OCI-LY1 (cell line): Measurements from ENCODE around the gene VWA8.

Experiments used
- H2AFZ ChIP-seq: fragments of 200-600 bp; sonication (generic), shearing (Covaris generic); 2 replicates; pipeline ENCODE4 v1.6.0; 2014; ENCODE audit warnings: antibody characterized with exemption, mild to moderate bottlenecking, low read length
- H3F3A ChIP-seq: fragments of 200-600 bp; sonication (generic), shearing (Covaris generic); 2 replicates; pipeline ENCODE4 v1.6.0; 2014; ENCODE audit warnings: mild to moderate bottlenecking, antibody characterized with exemption, low read length, moderate library complexity; ENCODE audit not compliant: insufficient read depth
- H3K27ac ChIP-seq: fragments of 200-600 bp; sonication (generic); 2 replicates; pipeline ENCODE4 v1.5.1; 2014; ENCODE audit warnings: low read length, mixed run types, mild to moderate bottlenecking, low read depth; ENCODE audit not compliant: poor library complexity, severe bottlenecking
- H3K27me3 ChIP-seq: fragments of 200-600 bp; sonication (generic); 2 replicates; pipeline ENCODE4 v1.6.0; 2014; ENCODE audit warnings: antibody characterized with exemption, mild to moderate bottlenecking, low read length, moderate library complexity; ENCODE audit not compliant: insufficient read depth
- H3K36me3 ChIP-seq: fragments of 200-600 bp; sonication (generic); 2 replicates; pipeline ENCODE4 v1.6.1; 2014; ENCODE audit warnings: mild to moderate bottlenecking, antibody characterized with exemption, low read length, moderate library complexity, mixed read lengths; ENCODE audit not compliant: insufficient read depth
- H3K4me1 ChIP-seq: fragments of 200-600 bp; sonication (generic); 2 replicates; pipeline ENCODE4 v1.5.1; 2014; ENCODE audit warnings: mild to moderate bottlenecking, low read length, moderate library complexity; ENCODE audit not compliant: insufficient read depth, severe bottlenecking
- H3K4me2 ChIP-seq: fragments of 200-600 bp; sonication (generic), shearing (Covaris generic); 2 replicates; pipeline ENCODE4 v1.6.1; 2014; ENCODE audit warnings: low read length
- H3K4me3 ChIP-seq: fragments of 200-600 bp; sonication (generic); 2 replicates; pipeline ENCODE4 v1.5.1; 2014; ENCODE audit warnings: low read length, low read depth, mild to moderate bottlenecking, mixed read lengths; ENCODE audit not compliant: poor library complexity, severe bottlenecking
- H3K79me2 ChIP-seq: fragments of 200-600 bp; shearing (Covaris generic); 2 replicates; pipeline ENCODE4 v1.6.1; 2016; ENCODE audit warnings: mixed run types, low read length, mixed read lengths; ENCODE audit not compliant: insufficient read depth
- H3K9ac ChIP-seq: fragments of 200-600 bp; sonication (generic), shearing (Covaris generic); 2 replicates; pipeline ENCODE4 v1.6.1; 2014; ENCODE audit warnings: mild to moderate bottlenecking, low read length, mixed read lengths
- H3K9me2 ChIP-seq: fragments of 200-600 bp; sonication (generic), shearing (Covaris generic); 2 replicates; pipeline ENCODE4 v1.6.1; 2014; ENCODE audit warnings: low read depth, mild to moderate bottlenecking, low read length, mixed read lengths
- H3K9me3 ChIP-seq: fragments of 200-600 bp; shearing (Covaris generic); 2 replicates; pipeline ENCODE4 v1.6.1; 2014; ENCODE audit warnings: low read length, mixed read lengths
- H4K20me1 ChIP-seq: fragments of 200-600 bp; sonication (generic), shearing (Covaris generic); 2 replicates; pipeline ENCODE4 v1.6.0; 2016; ENCODE audit warnings: mild to moderate bottlenecking, low read length; ENCODE audit not compliant: insufficient read depth
- EZH2 ChIP-seq: fragments of 200-600 bp; sonication (generic), shearing (Covaris generic); IDR thresholded peaks from 2 replicates; pipeline ENCODE4 v1.8.0; 2017; ENCODE audit warnings: borderline replicate concordance, mixed run types, mild to moderate bottlenecking, antibody characterized with exemption, low read length, moderate library complexity, mixed read lengths
- TF ChIP-seq, protein P1 (sequence below): fragments of 200-600 bp; sonication (generic), shearing (Covaris generic); IDR thresholded peaks from 2 replicates; pipeline ENCODE4 v1.5.1; 2017; ENCODE audit warnings: mild to moderate bottlenecking, antibody characterized with exemption, low read length, moderate library complexity, mixed read lengths

The VWA8 gene

DNA sequence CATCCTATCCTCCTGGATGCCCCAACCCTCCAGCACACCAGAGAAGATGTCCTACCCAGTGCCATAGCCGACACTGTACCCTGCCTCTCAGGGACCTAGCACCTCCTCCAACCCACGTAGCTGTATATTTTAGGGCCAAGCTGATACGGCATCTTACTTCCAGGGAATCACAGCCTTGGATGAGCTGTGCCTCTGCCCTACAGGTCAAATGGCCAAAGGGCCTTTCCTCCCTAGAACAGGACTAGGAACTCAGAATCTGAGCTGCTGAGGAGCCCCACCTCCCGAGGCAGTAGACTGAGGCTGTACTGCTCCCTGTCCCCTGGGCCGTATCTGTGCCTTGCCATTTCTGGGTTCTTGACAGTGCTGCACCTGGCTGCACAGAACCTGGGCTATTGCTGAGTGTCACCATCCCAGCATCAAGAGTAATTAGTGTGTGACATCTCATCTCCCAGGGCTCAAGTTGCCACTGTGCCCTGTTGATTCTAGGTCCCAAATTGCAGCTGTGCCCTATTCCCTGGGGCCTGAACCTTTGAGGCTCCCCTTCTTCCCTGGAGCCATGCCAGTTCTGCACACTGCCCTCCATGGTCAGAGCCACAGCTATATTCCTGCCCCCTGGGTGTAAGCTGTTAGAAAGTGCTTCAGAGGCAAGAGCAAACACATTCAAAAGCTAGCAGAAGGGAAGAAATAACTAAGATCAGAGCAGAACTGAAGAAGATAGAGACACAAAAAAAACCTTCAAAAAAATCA lies 41.0 kb downstream of the VWA8 start:
- Histone ChIP-seq H3K27ac (no peak overlapping the region), H3K4me2 (no peak overlapping the region), H3K79me2 (peaks cover 7% of the 10 kb centered on the region; the same call in 1 of the 2 replicates)

DNA sequence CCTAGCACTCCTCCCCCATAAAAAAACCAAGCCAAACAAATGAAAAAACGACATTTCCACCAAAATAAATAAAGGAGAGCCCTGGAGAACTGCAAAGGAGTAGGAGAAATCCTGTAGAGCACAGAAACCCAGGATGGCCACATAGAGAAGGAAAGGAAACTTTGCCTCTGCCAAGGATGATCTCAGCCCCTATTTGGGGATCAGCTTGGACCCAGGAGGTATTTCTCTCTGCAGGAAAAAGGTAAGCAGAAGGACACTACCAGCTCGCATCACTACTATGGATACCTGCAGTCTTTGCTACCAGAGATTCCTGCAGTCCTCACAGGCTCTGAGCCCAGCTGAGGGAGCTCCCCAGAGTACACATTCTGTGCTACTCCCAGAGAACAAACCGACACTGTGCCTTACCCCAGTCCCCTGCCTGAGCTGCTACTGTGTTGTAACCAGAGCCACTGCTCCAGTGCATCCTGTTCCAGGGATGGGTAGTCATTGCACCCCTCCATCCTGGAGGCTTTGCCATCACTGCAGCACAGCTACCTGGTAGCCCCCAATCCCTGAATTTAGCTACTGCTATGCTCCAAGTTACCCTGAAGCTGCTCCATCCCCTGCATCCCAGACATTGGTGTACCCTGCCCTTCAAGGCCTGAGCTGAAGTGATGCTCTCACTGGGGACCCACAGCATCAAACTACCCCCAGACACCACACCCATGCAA lies 41.7 kb downstream of the VWA8 start:
- Histone ChIP-seq H3K36me3 (no peaks in the 10 kb centered on the region; the same call in 1 of the 2 replicates), H4K20me1 (no peaks in the 10 kb centered on the region), H3K79me2 (peaks cover 7% of the 10 kb centered on the region; the same call in 1 of the 2 replicates), H3K27ac (no peak overlapping the region), H3K4me1 (peaks cover 31% of the 10 kb centered on the region), H3K9ac (no peak overlapping the region), H3F3A (no peaks in the 10 kb centered on the region), H3K4me2 (no peak overlapping the region), H3K9me2 (no peaks in the 10 kb centered on the region), H3K27me3 (no peaks in the 10 kb centered on the region), H3K9me3 (peaks cover 2% of the 10 kb centered on the region; the same call in 1 of the 2 replicates), H2AFZ (no peak overlapping the region), H3K4me3 (no peak overlapping the region)
- TF ChIP-seq EZH2 = no peak

More for the DNA sequence above, 41.0 kb downstream of the VWA8 start:
- Histone ChIP-seq H3K4me1 (peaks cover 31% of the 10 kb centered on the region), H2AFZ (no peak overlapping the region), H4K20me1 (no peaks in the 10 kb centered on the region), H3K9me3 (peaks cover 4% of the 10 kb centered on the region; the same call in 1 of the 2 replicates), H3K9me2 (no peaks in the 10 kb centered on the region), H3F3A (no peaks in the 10 kb centered on the region), H3K36me3 (peaks cover 3% of the 10 kb centered on the region), H3K9ac (no peak overlapping the region), H3K4me3 (no peak overlapping the region), H3K27me3 (no peaks in the 10 kb centered on the region)
- TF ChIP-seq, protein P1, sequence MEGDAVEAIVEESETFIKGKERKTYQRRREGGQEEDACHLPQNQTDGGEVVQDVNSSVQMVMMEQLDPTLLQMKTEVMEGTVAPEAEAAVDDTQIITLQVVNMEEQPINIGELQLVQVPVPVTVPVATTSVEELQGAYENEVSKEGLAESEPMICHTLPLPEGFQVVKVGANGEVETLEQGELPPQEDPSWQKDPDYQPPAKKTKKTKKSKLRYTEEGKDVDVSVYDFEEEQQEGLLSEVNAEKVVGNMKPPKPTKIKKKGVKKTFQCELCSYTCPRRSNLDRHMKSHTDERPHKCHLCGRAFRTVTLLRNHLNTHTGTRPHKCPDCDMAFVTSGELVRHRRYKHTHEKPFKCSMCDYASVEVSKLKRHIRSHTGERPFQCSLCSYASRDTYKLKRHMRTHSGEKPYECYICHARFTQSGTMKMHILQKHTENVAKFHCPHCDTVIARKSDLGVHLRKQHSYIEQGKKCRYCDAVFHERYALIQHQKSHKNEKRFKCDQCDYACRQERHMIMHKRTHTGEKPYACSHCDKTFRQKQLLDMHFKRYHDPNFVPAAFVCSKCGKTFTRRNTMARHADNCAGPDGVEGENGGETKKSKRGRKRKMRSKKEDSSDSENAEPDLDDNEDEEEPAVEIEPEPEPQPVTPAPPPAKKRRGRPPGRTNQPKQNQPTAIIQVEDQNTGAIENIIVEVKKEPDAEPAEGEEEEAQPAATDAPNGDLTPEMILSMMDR = no peak
- TF ChIP-seq EZH2 = no peak

DNA sequence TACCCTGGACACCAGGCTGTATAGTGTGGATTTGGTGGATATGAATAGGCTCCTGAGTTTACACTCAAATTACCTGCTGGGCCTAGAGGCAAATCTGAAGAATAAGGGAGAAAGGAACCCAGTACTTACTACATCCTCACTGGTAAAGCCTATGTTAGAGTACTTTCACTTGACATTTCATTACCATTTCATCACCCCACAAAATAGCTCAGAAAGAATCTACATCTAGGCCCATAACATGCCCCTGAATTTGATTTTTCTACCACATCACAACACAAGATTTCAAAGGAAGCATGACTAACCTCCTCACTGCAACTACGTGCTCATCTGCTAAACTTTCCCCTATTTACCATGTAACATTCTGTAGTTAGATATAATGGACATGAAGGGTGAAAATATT lies 43.3 kb downstream of the VWA8 start:
- peaks cover 7% of the 10 kb centered on the region; the same call in 1 of the 2 replicates for H3K79me2 ChIP-seq
- H3K27me3 ChIP-seq = no peaks in the 10 kb centered on the region
- no peak overlapping the region for H3K27ac ChIP-seq
- no peak for TF ChIP-seq EZH2
- TF ChIP-seq, protein P1 = no peak
- no peaks in the 10 kb centered on the region for H3K9me3 ChIP-seq
- no peaks in the 10 kb centered on the region for H3K36me3 ChIP-seq
- H3K4me2 ChIP-seq = no peak overlapping the region
- H3K9me2 ChIP-seq = no peaks in the 10 kb centered on the region
- peaks cover 31% of the 10 kb centered on the region for H3K4me1 ChIP-seq
- no peak overlapping the region for H2AFZ ChIP-seq
- H3K9ac ChIP-seq = no peak overlapping the region
- no peak overlapping the region for H3K4me3 ChIP-seq
- H3F3A ChIP-seq = no peaks in the 10 kb centered on the region
- no peaks in the 10 kb centered on the region for H4K20me1 ChIP-seq
